Measurements from ENCODE around the gene CNTNAP5. TPM values are rescaled to one million over a fixed set of nuclear protein-coding genes. Genes with fewer than 3 reads are reported as not detected.

The CNTNAP5 gene
- polyA plus RNA-seq, 1 donor: 2.2 TPM

DNA sequence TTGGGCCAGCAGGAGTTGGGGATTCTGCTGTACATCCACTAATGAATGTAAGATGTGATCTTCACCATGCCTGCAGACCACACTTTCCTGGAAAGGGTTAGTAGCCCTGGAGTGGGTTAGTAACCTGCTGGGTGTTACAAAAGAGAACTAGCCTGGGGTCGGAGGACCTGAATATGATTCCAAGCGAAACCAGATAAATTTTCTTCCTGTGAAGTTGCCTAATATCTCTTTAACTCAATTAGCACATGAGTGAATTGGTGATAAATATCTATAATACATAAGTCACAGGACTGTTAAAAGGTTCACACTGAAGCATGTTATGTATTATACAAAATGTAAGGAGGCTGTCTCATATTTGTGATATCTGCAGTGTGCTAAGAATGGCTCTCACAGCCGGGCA, 291.0 kb downstream of the CNTNAP5 start:
- WGBS (ENCODE audit: insufficient coverage, low lambda C conversion rate): no CpG with 5 or more reads among the region's 3 CpGs

DNA sequence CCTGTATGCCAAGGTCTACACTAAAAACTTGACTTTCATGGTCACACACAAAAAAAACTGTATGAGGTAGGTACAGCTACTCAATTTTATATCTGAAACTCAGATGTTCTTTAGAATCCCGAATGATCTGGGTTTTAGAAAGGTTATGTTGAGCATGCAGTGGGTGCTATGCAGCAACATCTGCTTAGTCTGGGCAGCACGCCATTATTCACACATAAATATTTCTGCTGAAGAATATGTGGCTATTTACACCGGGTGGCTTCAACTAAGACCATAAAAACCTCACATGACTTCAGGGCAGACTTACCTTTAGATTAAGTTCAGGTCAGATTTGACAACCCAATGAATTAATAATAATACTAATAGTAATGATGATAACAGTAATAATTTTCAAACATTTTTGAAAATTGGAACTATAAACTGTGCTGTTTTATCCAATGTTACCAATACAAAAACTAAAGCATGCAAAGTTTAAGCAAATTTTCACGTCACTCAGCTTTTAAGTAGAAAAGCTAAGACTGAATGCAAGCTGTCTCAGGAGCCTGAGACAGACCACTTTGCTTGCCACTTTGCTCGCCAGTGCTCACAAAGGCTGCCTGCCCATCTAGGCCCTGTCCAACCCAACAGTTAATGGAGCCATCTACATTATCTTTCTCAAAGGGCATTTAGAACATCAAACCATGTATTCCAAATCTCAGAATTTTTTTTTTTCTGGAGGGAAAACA, 292.0 kb downstream of the CNTNAP5 start:
- H3K27ac ChIP-seq (ENCODE audit: low read length): no peak overlapping the region
- H3K27me3 ChIP-seq (ENCODE audit: control insufficient read depth, insufficient read depth, low read length): no peaks in the 10 kb centered on the region
- no peak for DNase-seq
- no peak overlapping the region for H3K4me3 ChIP-seq (ENCODE audit: low read length)
- no peaks in the 10 kb centered on the region for H3K9me3 ChIP-seq (ENCODE audit: control insufficient read depth, low read depth, low read length)
- H3K4me1 ChIP-seq (ENCODE audit: control insufficient read depth, insufficient read depth, low read length): no peaks in the 10 kb centered on the region
- WGBS (ENCODE audit: insufficient coverage, low lambda C conversion rate): no CpG with 5 or more reads among the region's 5 CpGs
- H3K36me3 ChIP-seq (ENCODE audit: control insufficient read depth, insufficient read depth, low read length): no peaks in the 10 kb centered on the region

More for the DNA sequence above, 291.0 kb downstream of the CNTNAP5 start:
- H3K27ac ChIP-seq (ENCODE audit: low read length): no peak overlapping the region
- no peaks in the 10 kb centered on the region for H3K27me3 ChIP-seq (ENCODE audit: control insufficient read depth, insufficient read depth, low read length)
- H3K4me3 ChIP-seq (ENCODE audit: low read length): no peak overlapping the region
- no peaks in the 10 kb centered on the region for H3K4me1 ChIP-seq (ENCODE audit: control insufficient read depth, insufficient read depth, low read length)
- no peak for DNase-seq
- H3K36me3 ChIP-seq (ENCODE audit: control insufficient read depth, insufficient read depth, low read length): no peaks in the 10 kb centered on the region
- H3K9me3 ChIP-seq (ENCODE audit: control insufficient read depth, low read depth, low read length): no peaks in the 10 kb centered on the region

DNA sequence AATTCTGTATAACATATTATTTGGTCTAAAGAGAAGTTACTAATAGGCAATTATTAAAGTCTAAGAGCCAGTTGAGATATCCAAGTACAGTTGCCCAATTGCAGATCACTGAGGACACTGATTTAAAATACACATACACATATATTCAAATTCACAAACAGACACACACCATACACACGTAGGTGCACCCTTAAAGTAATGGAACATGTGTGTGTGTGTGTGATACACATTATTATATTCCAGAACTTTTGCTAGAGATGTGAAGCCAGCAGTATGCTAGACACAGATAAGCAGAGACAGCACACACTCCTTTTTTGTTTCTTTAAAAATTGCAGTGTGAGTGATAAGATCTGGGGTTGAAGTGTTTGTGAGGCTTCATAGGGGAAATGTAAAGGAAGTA, 292.5 kb downstream of the CNTNAP5 start:
- DNase-seq: no peak
- no peaks in the 10 kb centered on the region for H3K27me3 ChIP-seq (ENCODE audit: control insufficient read depth, insufficient read depth, low read length)
- no peaks in the 10 kb centered on the region for H3K36me3 ChIP-seq (ENCODE audit: control insufficient read depth, insufficient read depth, low read length)
- H3K27ac ChIP-seq (ENCODE audit: low read length): no peak overlapping the region
- H3K4me1 ChIP-seq (ENCODE audit: control insufficient read depth, insufficient read depth, low read length): no peaks in the 10 kb centered on the region
- H3K9me3 ChIP-seq (ENCODE audit: control insufficient read depth, low read depth, low read length): no peaks in the 10 kb centered on the region
- no peak overlapping the region for H3K4me3 ChIP-seq (ENCODE audit: low read length)
- WGBS (ENCODE audit: insufficient coverage, low lambda C conversion rate): no CpG with 5 or more reads among the region's 1 CpG

DNA sequence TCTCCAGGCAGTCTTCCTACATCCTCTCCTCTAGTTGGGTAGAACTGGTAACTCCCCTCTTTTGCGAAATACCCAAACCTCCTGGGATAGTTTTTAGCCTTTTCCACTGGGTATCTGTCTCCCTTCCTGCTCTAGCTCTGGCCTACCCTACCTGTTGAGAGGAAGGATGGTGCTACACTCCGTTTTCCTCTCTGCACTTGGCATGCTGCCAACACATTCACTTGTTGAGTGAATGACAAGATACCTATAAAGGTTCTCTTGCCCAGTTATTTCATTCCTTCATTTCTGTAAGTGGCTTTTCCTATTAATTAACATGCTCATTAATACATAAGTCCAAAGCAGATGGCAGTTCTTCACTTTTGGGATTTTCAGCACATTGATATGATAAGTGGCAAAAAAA, 293.8 kb downstream of the CNTNAP5 start:
- no peak overlapping the region for H3K27ac ChIP-seq (ENCODE audit: low read length)
- no peak overlapping the region for H3K4me3 ChIP-seq (ENCODE audit: low read length)
- WGBS (ENCODE audit: insufficient coverage, low lambda C conversion rate): no CpG with 5 or more reads among the region's 2 CpGs
- no peaks in the 10 kb centered on the region for H3K9me3 ChIP-seq (ENCODE audit: control insufficient read depth, low read depth, low read length)
- no peak for DNase-seq
- H3K36me3 ChIP-seq (ENCODE audit: control insufficient read depth, insufficient read depth, low read length): no peaks in the 10 kb centered on the region
- no peaks in the 10 kb centered on the region for H3K4me1 ChIP-seq (ENCODE audit: control insufficient read depth, insufficient read depth, low read length)
- no peaks in the 10 kb centered on the region for H3K27me3 ChIP-seq (ENCODE audit: control insufficient read depth, insufficient read depth, low read length)

DNA sequence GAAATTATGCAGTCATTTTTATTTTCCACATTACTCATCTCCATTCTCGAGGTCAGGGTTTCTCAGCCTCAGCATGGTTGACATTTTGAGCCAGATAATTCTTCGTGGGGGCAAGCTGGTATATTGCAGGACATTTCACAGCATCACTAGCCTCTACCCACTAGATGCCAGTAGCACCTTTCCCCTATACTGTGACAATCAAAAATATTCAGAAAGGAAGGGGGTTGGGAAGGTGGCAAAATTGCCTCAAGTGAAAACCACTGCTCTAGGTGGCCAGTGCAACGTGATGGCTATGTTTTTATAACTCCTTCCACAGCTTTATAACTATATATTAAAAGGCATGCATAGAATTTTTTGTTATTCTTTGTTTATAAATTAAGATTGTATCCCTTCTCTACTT, 294.5 kb downstream of the CNTNAP5 start:
- DNase-seq: no peak
- WGBS (ENCODE audit: insufficient coverage, low lambda C conversion rate): 80% methylated on average over 1 of the region's 3 CpGs
- H3K27me3 ChIP-seq (ENCODE audit: control insufficient read depth, insufficient read depth, low read length): no peaks in the 10 kb centered on the region
- no peak overlapping the region for H3K4me3 ChIP-seq (ENCODE audit: low read length)
- H3K9me3 ChIP-seq (ENCODE audit: control insufficient read depth, low read depth, low read length): no peaks in the 10 kb centered on the region
- H3K36me3 ChIP-seq (ENCODE audit: control insufficient read depth, insufficient read depth, low read length): no peaks in the 10 kb centered on the region
- H3K27ac ChIP-seq (ENCODE audit: low read length): no peak overlapping the region
- no peaks in the 10 kb centered on the region for H3K4me1 ChIP-seq (ENCODE audit: control insufficient read depth, insufficient read depth, low read length)

DNA sequence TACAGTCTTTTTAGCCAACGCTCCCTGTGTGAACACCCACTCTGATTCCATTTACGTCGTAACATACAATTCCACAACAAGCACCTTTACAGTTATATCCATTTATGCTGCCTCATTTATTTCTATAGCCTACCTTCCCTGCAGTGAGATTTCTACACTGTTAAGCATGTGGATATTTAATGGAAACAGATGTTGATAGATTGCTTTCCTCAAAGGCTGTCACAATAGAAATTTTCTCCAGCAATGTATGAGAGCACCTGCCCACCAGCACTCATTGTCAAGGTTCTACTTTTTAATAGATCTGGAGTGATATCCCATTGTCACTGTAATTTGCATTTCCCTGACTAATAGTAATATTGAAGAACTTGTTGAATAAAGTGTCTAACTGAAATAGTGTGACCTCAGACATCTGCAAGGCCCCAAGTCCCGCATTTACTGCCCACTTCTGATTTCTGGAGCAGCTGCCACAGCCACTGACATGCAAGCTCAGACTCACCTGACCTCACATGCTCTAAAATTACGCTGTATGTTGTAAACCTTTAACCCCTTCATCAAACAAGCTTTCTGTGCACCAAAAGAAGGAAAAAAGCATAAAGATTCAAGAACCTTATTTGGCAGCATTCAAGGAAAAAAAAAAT, 295.1 kb downstream of the CNTNAP5 start:
- Histone ChIP-seq H3K36me3 (ENCODE audit: control insufficient read depth, insufficient read depth, low read length) (no peaks in the 10 kb centered on the region), H3K4me3 (ENCODE audit: low read length) (no peak overlapping the region), H3K9me3 (ENCODE audit: control insufficient read depth, low read depth, low read length) (no peaks in the 10 kb centered on the region), H3K27ac (ENCODE audit: low read length) (no peak overlapping the region), H3K4me1 (ENCODE audit: control insufficient read depth, insufficient read depth, low read length) (no peaks in the 10 kb centered on the region), H3K27me3 (ENCODE audit: control insufficient read depth, insufficient read depth, low read length) (no peaks in the 10 kb centered on the region)
- WGBS (ENCODE audit: insufficient coverage, low lambda C conversion rate): 73% methylated on average over 3 of the region's 5 CpGs
- DNase-seq: peak in 1 of 2 donors; percentile 23

DNA sequence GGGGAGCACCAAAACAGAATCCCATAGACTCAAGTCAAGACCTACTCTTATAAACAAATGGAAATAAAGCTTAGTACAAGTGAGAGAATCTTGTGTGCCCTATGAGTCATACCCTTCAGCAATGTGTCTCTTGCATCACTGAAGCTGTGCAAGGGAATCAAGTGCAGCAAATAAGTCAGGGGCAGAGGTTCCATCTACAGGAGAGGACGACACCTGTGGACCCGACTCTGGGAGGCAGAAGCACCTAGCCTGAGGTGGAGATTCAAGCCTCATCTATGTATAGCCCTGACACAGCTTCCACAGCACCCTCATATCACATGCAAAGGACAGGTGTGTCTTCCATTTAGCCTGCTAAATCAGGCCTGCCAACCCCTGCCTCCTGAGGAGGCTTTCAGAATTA, 298.2 kb downstream of the CNTNAP5 start:
- H3K36me3 ChIP-seq (ENCODE audit: control insufficient read depth, insufficient read depth, low read length): no peaks in the 10 kb centered on the region
- H3K4me1 ChIP-seq (ENCODE audit: control insufficient read depth, insufficient read depth, low read length): no peaks in the 10 kb centered on the region
- no peak overlapping the region for H3K4me3 ChIP-seq (ENCODE audit: low read length)
- DNase-seq: peak in 1 of 2 donors; percentile 50
- WGBS (ENCODE audit: insufficient coverage, low lambda C conversion rate): no CpG with 5 or more reads among the region's 2 CpGs
- H3K27ac ChIP-seq (ENCODE audit: low read length): no peak overlapping the region
- no peaks in the 10 kb centered on the region for H3K9me3 ChIP-seq (ENCODE audit: control insufficient read depth, low read depth, low read length)
- no peaks in the 10 kb centered on the region for H3K27me3 ChIP-seq (ENCODE audit: control insufficient read depth, insufficient read depth, low read length)

DNA sequence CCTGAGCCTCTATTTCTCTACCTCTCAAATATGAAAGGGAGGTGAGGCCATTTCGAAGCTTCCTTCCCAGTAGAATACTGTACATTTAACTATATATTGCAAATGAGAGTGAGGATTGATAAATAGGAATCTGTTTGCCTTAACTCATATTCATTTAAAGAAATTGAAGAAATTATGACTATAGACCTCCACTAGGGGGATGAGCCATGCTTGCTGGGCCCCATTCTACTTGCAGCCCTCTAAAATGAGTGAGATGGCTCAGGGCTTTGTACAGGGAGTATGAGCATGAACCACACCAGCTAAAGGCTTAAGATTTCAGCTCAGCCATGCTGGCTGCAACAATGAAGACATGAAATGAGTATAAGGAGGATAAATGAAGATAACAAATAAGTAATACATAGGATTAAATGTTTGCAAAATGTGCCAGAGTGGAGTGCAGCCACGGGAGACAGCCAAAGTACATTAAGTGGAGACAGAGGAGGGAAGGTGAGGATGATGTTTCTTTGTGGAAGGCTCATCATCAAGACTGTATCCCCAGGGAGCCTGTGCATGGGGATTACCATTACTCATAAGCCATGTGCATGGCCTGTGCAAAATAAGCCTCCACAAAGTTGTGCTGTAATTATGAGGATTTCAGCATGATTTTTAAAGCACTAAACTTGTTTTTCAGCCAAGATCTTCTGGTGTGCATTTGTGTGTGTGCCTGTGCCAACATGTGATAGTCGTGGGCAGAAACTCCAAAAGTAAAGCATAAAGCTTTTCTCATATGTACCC, 300.8 kb downstream of the CNTNAP5 start:
- WGBS (ENCODE audit: insufficient coverage, low lambda C conversion rate): 100% methylated on average over 1 of the region's 3 CpGs
- no peaks in the 10 kb centered on the region for H3K36me3 ChIP-seq (ENCODE audit: control insufficient read depth, insufficient read depth, low read length)
- no peak for DNase-seq

DNA sequence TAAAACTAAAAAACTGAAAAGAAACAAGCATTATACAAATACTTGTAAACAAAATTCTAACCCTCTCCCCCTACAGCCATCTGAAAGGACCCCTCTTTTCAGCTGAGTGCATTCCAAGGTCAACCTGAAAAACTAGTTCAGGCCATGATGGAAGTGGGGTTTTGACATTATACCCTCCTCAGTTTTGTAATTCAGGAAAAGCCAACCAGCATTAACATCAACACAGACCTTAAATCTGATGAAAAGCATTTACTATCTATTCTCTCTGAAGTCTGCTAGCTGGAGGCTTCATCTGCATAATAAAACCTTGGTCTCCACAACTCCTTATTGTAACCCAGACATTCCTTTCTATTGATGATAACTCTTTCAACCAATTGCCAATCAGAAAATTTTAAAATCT, 302.2 kb downstream of the CNTNAP5 start:
- Histone ChIP-seq H3K27ac (ENCODE audit: low read length) (no peak overlapping the region), H3K4me3 (ENCODE audit: low read length) (no peak overlapping the region), H3K36me3 (ENCODE audit: control insufficient read depth, insufficient read depth, low read length) (no peaks in the 10 kb centered on the region), H3K9me3 (ENCODE audit: control insufficient read depth, low read depth, low read length) (no peaks in the 10 kb centered on the region), H3K27me3 (ENCODE audit: control insufficient read depth, insufficient read depth, low read length) (no peaks in the 10 kb centered on the region), H3K4me1 (ENCODE audit: control insufficient read depth, insufficient read depth, low read length) (no peaks in the 10 kb centered on the region)
- no peak for DNase-seq

More for the DNA sequence above, 300.8 kb downstream of the CNTNAP5 start:
- Histone ChIP-seq H3K9me3 (ENCODE audit: control insufficient read depth, low read depth, low read length) (no peaks in the 10 kb centered on the region), H3K27me3 (ENCODE audit: control insufficient read depth, insufficient read depth, low read length) (no peaks in the 10 kb centered on the region), H3K4me1 (ENCODE audit: control insufficient read depth, insufficient read depth, low read length) (no peaks in the 10 kb centered on the region), H3K4me3 (ENCODE audit: low read length) (no peak overlapping the region), H3K27ac (ENCODE audit: low read length) (no peak overlapping the region)

DNA sequence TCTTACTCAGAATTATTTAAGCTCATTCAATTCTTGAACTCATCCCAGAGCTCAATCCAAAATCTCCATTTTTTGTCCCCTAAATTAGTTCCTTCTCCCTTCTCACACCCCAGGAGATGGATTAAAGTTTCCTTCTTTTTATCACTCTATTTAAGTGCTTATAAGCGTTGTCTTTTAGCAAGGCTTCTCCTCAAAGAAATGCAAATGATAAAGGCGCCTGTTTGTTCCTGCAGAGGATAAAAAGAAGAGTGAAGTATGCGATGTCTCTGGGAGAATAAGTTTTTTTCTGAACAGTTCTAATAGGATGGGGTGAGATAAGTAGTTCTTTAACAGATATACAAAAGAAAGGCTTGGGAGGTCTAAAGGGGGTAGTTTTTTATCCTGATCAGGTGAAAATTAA, 303.3 kb downstream of the CNTNAP5 start:
- no peaks in the 10 kb centered on the region for H3K4me1 ChIP-seq (ENCODE audit: control insufficient read depth, insufficient read depth, low read length)
- no peaks in the 10 kb centered on the region for H3K36me3 ChIP-seq (ENCODE audit: control insufficient read depth, insufficient read depth, low read length)
- no peak overlapping the region for H3K27ac ChIP-seq (ENCODE audit: low read length)
- H3K27me3 ChIP-seq (ENCODE audit: control insufficient read depth, insufficient read depth, low read length): no peaks in the 10 kb centered on the region
- H3K9me3 ChIP-seq (ENCODE audit: control insufficient read depth, low read depth, low read length): no peaks in the 10 kb centered on the region
- no peak for DNase-seq
- 50% methylated on average over 2 of the region's 3 CpGs for WGBS (ENCODE audit: insufficient coverage, low lambda C conversion rate)
- H3K4me3 ChIP-seq (ENCODE audit: low read length): no peak overlapping the region
